Upper lobe of left lung (tissue), 6 donors: ENCODE measurements around the gene TM4SF5. TPM values are rescaled to one million over a fixed set of nuclear protein-coding genes. Genes with fewer than 3 reads are reported as not detected.

Experiments used
- ATAC-seq, 2 donors: fragments of 200-7000 bp; cut with Tn5 transposase; one replicate each; pipeline ENCODE4 v1.9.1; 2022; ENCODE audit warnings: mild to moderate bottlenecking in 2 of 2, moderate library complexity in 2 of 2; ENCODE audit not compliant: low FRiP score in 2 of 2
- DNase-seq, 2 donors: peaks; one replicate each; pipeline ENCODE4 v3.0.0-alpha.2; 2019 to 2020
- H3K27ac ChIP-seq, 4 donors: fragments of 200-600 bp; sonication (generic); one replicate each; pipeline ENCODE4 v1.5.1; 2016 to 2019
- H3K27me3 ChIP-seq, 4 donors: fragments of 200-600 bp; sonication (generic); one replicate each; pipeline ENCODE4 v1.5.1; 2017 to 2019
- H3K36me3 ChIP-seq, 4 donors: fragments of 200-600 bp; sonication (generic); one replicate each; pipeline ENCODE4 v1.5.1; 2016 to 2019
- H3K4me1 ChIP-seq, 4 donors: fragments of 200-600 bp; sonication (generic); one replicate each; pipeline ENCODE4 v1.5.1; 2018 to 2019
- H3K4me3 ChIP-seq, 4 donors: fragments of 200-600 bp; sonication (generic); one replicate each; pipeline ENCODE4 v1.5.1; 2017 to 2019; ENCODE audit warnings: mild to moderate bottlenecking in 2 of 4, moderate library complexity in 1 of 4
- H3K9me3 ChIP-seq, 4 donors: fragments of 200-600 bp; sonication (generic); one replicate each; pipeline ENCODE4 v1.5.1; 2018 to 2019
- CTCF ChIP-seq, 6 experiments: fragments of 450-650 bp in 4 of 6; fragments of 200-600 bp in 2 of 6; sonication (generic) in 2 of 6; IDR thresholded peaks; one replicate each; pipeline ENCODE4 v1.5.1; 2016 to 2019; ENCODE audit warnings: antibody characterized with exemption in 6 of 6
- EP300 ChIP-seq, 4 donors: sonication (generic); formaldehyde crosslinking; IDR thresholded peaks; one replicate each; pipeline ENCODE4 v1.5.1; 2017; ENCODE audit warnings: antibody characterized with exemption in 4 of 4, control low read depth in 2 of 4
- POLR2A ChIP-seq, 4 donors: fragments of 450-650 bp; IDR thresholded peaks; one replicate each; pipeline ENCODE4 v1.5.1; 2016 to 2017; ENCODE audit warnings: antibody characterized with exemption in 4 of 4, mild to moderate bottlenecking in 2 of 4
- POLR2AphosphoS5 ChIP-seq, 2 donors: sonication (generic); formaldehyde crosslinking; IDR thresholded peaks; one replicate each; pipeline ENCODE4 v1.5.1; 2017; ENCODE audit warnings: antibody characterized with exemption in 2 of 2
- WGBS, 2 donors: methylation state at CpG; one replicate each; pipeline ENCODE4 v1.1.5; 2017 to 2018; 5-methylcytosine and 5-hydroxymethylcytosine counted together
- total RNA-seq, 6 donors: library from RNA; depleted of rRNA in 4 of 6; stranded (reverse); fragments of >200 nt in 4 of 6; gene quantifications; one replicate each; pipeline versions ENCODE4 v1.1.0 to v1.2.1, GENCODE V29; 2016 to 2021
- donor health status: DM: no; HTN: no; CAD: no; lungs with moderate emphysema.
- donor health status: DM: no; HTN: yes; CAD: no; lungs with severe emphysema.

Gene TM4SF5
- total RNA-seq, 6 donors from 2014 or later: not detected

- TF ChIP-seq POLR2A (IDR thresholded peaks at IDR 0.05) (no peak), CTCF (IDR thresholded peaks at IDR 0.05) (no peak), POLR2AphosphoS5 (IDR thresholded peaks at IDR 0.05) (no peak), EP300 (IDR thresholded peaks at IDR 0.05) (no peak)
- Histone ChIP-seq H3K9me3 (no peaks in the 10 kb centered on the region), H3K4me3 (no peak overlapping the region), H3K27ac (no peak overlapping the region), H3K27me3 (no peaks in the 10 kb centered on the region), H3K36me3 (no peaks in the 10 kb centered on the region), H3K4me1 (peaks cover 9 to 31% (median 18%) of the 10 kb centered on the region in 4 donors)
- DNase-seq (no peak), ATAC-seq (no peak)
- WGBS, 2 donors: 91 to 97% methylated on average over 9 of the region's 9 CpGs
Observed at GRCh38 chr17:4742133-4742532, 29.6 kb upstream of the TM4SF5 start.

GRCh38 chr17:4742629-4743028 is 29.1 kb upstream of the TM4SF5 start:
- Histone ChIP-seq H3K9me3 (no peaks in the 10 kb centered on the region), H3K27ac (no peak overlapping the region), H3K4me1 (peaks cover 9 to 32% (median 17%) of the 10 kb centered on the region in 4 donors), H3K36me3 (no peaks in the 10 kb centered on the region), H3K27me3 (no peaks in the 10 kb centered on the region), H3K4me3 (no peak overlapping the region)
- no peak for DNase-seq
- no peak for TF ChIP-seq EP300 (IDR thresholded peaks at IDR 0.05)
- no peak for TF ChIP-seq POLR2AphosphoS5 (IDR thresholded peaks at IDR 0.05)
- TF ChIP-seq CTCF (IDR thresholded peaks at IDR 0.05): no peak
- TF ChIP-seq POLR2A (IDR thresholded peaks at IDR 0.05): no peak
- WGBS, 2 donors: 75 to 76% methylated on average over 4 to 9 of the region's 10 CpGs
- no peak for ATAC-seq

DNA sequence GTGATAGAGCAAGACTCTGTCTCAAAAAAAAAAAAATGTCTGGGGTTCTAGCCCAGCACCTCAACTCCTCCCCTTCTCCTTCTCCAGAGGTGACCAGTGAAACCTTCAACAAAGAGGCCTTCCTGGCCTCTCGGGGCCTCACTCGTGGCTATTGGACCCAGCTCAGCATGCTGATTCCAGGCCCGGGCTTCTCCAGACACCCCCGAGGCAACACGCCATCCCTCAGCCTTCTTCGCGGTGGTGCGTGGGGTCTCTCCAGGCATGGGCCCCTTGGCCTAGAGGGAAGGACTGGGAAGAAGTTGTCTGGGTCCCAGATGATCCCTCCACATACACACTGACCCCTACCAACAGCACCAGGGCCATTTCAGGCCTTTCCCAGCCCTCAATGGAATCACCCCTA is 28.5 kb upstream of the TM4SF5 start:
- DNase-seq: no peak
- no peak for ATAC-seq

DNA sequence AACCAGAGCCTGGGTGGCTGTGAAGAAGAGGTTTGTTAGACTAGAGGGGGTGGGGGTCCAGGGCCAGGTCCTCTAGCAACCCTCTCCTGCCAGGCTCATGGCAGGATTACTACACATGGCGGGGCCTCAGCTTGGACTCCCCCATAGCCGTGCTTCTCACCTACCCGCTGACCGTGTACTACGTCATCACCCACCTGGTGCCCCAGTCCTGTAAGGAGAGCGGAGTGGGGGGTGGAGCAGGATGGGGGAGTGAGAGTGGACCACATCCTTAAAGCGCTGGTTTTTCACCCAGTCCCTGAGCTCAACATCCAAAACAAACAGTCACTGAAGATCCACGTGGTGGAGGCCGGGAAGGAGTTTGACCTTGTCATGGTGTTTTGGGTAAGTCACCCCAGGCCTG is 27.8 kb upstream of the TM4SF5 start:
- ATAC-seq (no peak), DNase-seq (no peak)
- Histone ChIP-seq H3K36me3 (no peaks in the 10 kb centered on the region), H3K4me1 (peaks cover 8 to 30% (median 17%) of the 10 kb centered on the region in 4 donors), H3K4me3 (no peak overlapping the region), H3K27ac (no peak overlapping the region), H3K27me3 (no peaks in the 10 kb centered on the region), H3K9me3 (no peaks in the 10 kb centered on the region)
- 90 to 95% methylated on average over 9 of the region's 9 CpGs for WGBS, 2 donors
- TF ChIP-seq CTCF (IDR thresholded peaks at IDR 0.05) (no peak), POLR2A (IDR thresholded peaks at IDR 0.05) (no peak), EP300 (IDR thresholded peaks at IDR 0.05) (no peak), POLR2AphosphoS5 (IDR thresholded peaks at IDR 0.05) (no peak)

More for the DNA sequence above, 28.5 kb upstream of the TM4SF5 start:
- 95 to 99% methylated on average over 8 of the region's 8 CpGs for WGBS, 2 donors
- TF ChIP-seq EP300 (IDR thresholded peaks at IDR 0.05) (no peak), POLR2AphosphoS5 (IDR thresholded peaks at IDR 0.05) (no peak), CTCF (IDR thresholded peaks at IDR 0.05) (no peak), POLR2A (IDR thresholded peaks at IDR 0.05) (no peak)
- Histone ChIP-seq H3K4me1 (peaks cover 11 to 32% (median 18%) of the 10 kb centered on the region in 4 donors), H3K4me3 (no peak overlapping the region), H3K9me3 (no peaks in the 10 kb centered on the region), H3K27me3 (no peaks in the 10 kb centered on the region), H3K27ac (no peak overlapping the region), H3K36me3 (no peaks in the 10 kb centered on the region)
